Activated CD8-positive, alpha-beta memory T cell treated with anti-CD3 and anti-CD28 coated beads, Interleukin-2, amount 50 U/mL, for 24 hours (primary cell): ENCODE measurements around the gene RPS6KL1.
A peak's percentile ranks its signal among the peaks of the same experiment; 100 is the strongest.

ENCODE experiments used
- DNase-seq: peaks from one replicate; pipeline ENCODE4 v3.0.0-alpha.2; 2020; ENCODE audit errors: extremely low read depth

The RPS6KL1 gene, protein sequence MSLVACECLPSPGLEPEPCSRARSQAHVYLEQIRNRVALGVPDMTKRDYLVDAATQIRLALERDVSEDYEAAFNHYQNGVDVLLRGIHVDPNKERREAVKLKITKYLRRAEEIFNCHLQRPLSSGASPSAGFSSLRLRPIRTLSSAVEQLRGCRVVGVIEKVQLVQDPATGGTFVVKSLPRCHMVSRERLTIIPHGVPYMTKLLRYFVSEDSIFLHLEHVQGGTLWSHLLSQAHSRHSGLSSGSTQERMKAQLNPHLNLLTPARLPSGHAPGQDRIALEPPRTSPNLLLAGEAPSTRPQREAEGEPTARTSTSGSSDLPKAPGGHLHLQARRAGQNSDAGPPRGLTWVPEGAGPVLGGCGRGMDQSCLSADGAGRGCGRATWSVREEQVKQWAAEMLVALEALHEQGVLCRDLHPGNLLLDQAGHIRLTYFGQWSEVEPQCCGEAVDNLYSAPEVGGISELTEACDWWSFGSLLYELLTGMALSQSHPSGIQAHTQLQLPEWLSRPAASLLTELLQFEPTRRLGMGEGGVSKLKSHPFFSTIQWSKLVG

DNA sequence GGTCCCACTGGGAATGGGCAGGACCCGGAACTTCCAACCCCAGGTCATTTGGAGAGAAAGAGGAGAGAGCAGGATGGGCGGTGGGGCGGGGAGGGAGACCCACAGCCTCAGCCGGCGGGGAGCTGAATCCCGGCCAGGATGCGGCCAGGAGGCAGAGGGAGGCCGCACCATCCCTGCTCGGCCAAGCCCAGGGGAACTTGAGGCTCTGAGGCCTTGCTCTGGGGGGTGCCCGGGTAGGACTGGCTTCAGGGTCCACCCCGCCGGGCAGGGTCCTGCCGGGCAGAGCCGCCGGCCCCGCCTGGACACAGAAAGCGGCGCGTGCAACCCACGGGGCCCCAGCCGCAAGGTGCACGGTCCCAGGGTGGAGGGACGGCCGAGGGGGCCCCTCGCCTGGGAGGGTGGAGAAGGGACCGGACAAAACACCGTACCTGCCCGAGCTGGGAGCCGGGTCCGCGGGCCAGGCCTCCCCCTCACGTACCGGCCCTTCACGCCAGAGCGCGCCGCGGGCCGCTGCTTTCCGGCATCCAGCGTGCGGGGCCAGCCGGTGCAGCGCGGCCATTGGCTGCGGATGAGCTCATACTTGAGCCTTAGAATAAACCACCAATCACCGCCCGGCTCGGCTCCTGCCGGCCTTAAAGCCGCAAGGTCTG, at the start of gene RPS6KL1:
Gene RPS6KL1, minus strand, starts transcription at position 509 of the 650 bp plus-strand sequence. CDS start 1,719 bp downstream, outside the sequence.
- peak; percentile 20 for DNase-seq

DNA sequence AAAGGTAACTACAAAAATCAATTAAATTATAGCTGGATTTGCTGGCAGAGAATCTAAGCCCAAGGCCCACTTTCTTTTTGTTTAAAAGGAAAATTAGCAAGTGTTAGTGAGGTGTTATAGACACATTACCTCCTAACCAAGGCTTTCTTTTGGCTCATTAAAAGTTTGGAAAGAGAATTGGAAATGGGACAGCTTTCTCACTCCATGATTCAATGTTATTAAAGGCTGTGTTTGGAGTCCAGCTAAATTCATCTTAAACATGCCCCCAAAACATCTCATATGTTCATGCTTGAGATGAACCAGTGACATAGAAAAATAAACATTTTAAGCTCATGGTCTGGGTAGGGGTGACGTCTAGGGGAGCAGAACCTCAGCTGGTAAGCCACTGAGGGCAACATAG, 45.8 kb upstream of the RPS6KL1 start:
- DNase-seq = no peak

DNA sequence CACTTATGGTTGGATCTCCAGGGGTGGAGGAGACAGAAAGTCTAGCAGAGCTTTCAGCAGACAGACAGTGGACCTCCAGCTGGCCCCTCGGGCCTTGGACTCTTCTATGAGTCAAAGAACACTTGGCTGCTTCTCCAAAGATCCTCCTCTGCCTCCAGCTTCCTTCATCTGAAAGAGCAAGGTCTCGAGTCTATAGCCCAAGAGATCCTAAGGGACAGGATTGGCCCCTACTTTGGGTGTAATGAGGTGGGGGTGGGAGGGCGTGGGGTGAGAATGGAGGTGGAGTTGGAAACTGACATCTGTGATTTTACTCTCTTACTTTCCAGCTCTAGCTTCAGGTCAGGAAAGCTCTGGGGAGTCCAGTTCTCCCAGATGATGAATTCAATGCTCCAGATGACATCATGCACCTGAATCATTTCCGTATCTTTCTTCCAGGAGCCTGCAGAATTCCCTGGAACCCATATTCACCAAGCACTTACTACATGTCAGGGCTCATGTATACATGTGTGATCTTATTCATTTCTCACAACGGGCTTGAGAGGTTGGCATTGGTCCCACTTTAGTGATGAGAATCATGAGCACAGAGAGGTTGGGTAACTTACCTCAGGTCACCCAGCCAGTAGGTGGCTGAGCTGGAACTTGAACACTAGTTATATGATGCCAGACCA, 42.6 kb upstream of the RPS6KL1 start:
- DNase-seq = no peak

DNA sequence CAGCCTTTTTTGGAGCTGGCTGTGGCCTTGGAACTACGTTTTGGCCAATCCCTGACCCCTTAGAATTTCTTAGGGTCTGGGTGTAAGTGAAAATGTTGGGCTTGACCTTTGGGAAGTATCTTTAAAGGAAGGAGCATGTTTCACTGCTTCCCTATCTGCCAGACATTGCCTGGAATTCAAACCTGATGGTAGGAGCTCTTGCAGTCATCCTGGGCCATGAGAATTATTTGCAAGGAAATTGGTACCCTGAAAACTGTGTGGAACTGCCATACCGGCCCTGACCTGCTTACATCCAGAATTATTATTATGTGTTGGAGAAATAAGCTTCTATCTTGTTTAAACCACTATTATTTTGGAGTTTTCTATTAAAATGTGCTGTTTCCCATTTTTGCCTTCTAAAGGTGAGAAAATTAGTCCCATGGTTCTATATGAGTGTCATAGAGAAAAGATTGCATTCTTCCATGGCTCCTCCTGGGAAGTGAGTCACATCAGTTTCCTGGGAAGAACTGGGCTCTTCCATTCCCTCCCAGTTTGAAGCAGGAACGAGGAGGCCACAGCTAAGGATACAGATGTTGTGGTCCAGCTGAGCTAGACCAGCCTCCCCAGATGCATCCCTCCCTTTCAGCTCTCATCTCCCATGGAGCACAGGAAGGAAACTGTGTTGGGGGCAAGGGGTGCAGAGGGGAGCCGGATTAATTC, 41.9 kb upstream of the RPS6KL1 start:
- DNase-seq = no peak

DNA sequence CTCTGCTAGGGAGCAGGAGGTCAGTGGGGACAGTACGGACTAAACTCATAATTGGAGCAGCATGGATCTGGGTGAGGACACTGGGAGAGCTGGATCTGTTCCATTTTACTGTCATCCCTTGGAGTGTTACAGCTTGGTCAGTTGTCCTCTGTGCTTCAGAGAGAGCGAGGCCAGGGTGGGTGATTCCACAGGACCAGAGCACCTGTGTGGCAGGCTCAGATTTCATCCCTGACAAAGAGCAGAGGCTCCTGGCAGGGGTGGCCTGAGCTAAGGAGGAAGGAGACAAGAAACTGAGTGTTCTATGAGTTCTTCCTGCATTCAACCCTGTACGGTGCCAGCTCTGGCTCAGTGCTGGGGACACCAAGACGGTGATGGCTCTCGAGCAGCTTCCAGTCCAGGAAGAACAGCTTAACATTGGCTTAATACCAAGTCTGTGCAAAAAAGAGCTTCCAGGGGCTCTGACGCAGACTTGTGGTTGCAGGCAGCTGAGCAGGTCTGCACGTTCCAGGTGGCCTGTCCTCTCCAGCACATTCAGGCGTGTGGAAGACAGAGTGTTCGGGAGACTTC, 40.7 kb upstream of the RPS6KL1 start:
- no peak for DNase-seq

DNA sequence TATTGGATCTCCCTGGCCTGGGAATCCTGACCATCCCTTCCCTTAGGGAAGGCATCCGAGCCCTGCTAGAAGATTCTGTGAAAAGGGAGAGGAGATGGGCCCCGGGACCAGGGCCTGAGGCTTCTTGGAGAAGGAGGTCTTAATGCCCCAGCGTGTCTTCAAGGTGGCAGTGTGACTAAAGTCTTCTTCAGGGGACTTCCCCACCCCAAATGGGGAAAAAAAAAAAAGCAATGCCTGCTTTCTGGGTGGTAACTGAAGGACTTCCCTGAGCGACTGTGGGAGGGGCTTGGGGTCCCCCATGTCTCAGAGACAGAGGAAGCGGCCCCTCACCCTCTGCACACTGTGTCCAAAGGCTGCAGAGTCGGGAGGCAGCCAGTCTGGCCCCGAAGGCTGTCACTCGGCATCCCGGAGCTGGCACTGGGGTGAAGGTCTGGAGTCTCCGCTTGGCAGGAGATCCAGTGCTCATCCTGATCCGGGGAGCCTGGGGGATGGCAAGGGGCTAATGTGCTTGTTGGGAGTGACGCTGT, 40.2 kb upstream of the RPS6KL1 start:
- no peak for DNase-seq

DNA sequence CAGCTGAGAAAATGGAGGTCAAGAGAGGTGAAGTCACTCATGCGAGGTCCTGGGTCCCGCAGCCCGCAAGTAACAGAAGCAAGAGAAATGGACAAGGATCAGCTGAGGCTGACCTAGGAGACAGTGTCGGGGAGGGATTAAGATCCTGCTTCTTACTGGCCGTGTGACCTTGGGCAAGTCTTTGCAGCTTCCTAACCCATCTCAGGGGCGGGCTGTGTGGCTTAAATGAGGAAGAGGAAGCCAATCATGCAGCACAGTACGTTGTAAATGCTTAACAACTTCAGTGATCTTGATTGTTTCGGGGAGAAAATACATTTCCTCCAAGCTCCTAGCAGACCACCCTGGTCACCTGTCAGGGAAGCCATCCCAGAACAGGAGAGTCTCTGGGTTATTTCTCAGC, 39.4 kb upstream of the RPS6KL1 start:
- no peak for DNase-seq

DNA sequence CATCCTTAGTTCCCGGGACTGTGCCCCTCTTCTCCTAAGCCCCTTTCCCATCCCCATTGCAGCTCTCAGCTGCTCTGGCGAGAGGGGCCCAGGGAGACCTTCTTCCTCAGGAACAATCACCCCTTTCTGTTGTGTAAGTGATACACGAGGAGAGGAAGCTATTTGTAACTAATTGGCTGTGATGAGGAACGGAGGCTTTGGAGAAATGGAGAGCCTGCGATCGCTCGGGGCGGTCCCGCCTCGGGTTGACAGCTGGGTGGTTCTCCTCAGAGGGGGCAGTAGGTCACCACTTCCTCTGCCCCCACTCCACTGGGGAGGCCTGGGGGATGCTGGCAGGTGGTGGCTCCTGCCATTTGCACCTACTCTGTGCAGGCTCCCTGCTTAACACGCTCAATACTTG, 39.0 kb upstream of the RPS6KL1 start:
- no peak for DNase-seq

DNA sequence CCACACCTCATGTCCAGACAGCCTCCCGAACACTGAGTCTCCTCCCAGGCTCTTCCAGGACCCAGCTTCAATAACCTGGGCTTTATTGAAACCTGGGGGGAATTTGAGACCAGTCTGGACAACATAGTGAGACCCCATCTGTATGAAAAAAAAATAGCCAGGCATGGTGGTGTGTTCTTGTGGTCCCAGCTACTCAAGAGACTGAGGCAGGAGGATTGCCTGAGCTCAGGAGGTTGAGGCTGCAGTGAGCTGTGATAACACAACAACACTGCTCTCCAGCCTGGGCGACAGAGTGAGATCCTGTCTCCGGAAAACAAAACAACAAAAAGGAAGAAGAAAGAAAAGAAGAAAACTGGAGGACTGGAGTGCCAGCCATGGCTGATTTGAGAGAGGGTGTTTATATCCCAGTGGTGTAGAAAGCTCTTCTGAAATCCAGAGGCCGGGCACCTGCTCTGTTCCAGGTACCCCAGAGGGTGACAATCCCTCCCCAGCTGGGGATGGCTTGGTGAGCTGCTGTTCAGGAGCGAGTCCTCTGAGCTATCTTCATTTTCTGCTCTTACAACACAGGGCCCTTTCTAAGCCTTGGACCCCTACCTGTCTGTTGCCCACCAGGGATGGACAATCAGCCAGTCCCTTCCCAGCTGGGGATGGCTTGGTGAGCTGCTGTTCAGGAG, 38.3 kb upstream of the RPS6KL1 start:
- no peak for DNase-seq

DNA sequence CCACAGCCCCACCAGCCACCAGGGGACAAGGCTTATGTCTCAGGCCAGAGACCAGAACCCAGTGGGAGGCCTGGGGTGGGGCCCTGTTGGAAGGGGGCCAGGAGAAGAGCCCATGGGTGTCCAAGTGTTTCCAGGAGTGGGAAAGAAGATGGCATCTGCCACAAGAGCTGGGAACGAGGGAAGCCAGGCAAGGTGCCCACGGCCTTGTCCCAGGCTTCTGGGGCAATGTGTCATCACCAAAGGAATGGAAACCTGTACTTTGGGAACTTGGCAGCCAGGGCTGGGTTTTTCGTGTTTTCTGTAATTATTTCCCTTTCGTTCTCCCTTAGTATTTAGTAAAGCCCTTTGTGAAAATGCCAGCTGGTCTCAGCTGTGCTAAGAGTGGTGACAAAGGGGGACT, 37.7 kb upstream of the RPS6KL1 start:
- DNase-seq = no peak

DNA sequence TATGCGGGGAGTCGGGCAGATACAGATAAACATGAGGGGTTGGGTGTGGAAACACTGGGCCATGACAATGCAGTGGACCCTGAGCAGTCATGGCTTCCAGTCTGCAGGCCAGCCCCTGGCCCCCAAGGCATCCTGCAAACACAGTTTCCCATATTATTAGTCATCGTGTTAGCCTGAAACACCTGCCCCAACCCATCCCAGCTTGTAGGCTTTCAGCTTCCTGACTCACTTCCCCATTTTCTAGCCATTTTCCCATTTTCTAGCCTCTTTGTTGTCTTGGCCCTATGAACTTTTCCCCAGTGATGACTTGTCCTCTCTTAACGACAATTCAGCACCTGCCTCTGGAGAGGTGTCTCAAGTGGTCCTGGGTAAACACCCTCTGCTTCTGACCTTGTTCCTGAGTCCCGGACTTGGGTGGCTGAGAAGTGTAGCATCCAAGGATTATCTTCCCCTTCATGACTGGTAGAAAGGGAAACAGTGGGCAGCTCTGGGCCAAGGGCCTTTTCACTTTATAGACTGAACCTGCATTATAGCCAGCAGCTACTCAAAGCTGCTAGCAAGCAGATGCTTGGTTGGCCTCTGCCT, 36.6 kb upstream of the RPS6KL1 start:
- DNase-seq = no peak

DNA sequence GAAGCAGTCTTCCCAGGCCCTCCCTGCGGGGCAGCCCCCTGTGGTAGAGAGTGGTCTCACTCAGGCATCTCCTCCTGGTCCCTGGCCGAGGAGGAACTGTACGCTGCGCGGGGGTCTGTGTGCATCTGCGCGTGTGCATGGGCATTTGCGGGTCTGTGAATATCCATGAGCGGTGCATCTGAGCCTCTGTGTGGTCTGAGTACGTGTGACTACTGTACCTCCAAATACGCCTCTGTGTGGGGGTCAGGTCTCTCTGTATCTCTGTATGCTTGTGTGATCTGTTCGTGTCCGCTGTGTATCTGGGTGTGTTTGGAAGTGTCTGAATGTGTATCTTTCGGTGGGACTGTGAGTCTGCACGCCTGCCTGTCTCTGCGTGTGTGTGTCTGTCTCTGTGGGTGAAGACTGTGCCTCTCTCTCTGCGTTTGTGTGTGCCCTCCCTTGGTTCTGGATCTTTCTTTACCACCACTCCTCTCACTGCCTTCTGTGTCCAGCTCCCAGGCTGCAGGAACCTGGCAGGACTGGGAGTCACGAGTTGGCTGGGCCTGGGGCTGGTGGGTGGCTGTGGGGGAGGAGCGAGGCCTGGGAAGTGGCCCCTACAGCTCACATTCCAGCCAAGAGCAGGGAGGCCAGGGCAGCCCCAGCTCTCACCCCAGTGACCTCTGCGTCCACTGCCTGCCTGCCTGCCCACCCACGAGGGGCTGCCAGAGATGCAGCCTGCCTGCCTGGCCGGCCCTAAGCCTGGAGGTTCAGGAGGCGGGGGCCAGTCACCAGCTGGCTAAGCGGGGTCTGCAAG, 33.4 kb upstream of the RPS6KL1 start:
- no peak for DNase-seq

DNA sequence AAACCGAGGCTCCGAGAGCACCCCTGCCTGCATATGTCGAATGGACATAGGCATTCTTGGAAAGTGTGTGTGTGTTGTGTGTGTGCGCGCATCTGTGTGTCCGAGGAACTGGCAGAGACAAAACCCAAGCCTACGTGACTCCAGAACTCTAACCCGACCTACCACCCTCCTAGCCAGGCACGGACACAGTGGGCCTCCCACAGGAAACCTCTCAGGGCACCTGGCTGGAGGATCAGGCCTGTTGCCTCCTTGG, 32.9 kb upstream of the RPS6KL1 start:
- no peak for DNase-seq

DNA sequence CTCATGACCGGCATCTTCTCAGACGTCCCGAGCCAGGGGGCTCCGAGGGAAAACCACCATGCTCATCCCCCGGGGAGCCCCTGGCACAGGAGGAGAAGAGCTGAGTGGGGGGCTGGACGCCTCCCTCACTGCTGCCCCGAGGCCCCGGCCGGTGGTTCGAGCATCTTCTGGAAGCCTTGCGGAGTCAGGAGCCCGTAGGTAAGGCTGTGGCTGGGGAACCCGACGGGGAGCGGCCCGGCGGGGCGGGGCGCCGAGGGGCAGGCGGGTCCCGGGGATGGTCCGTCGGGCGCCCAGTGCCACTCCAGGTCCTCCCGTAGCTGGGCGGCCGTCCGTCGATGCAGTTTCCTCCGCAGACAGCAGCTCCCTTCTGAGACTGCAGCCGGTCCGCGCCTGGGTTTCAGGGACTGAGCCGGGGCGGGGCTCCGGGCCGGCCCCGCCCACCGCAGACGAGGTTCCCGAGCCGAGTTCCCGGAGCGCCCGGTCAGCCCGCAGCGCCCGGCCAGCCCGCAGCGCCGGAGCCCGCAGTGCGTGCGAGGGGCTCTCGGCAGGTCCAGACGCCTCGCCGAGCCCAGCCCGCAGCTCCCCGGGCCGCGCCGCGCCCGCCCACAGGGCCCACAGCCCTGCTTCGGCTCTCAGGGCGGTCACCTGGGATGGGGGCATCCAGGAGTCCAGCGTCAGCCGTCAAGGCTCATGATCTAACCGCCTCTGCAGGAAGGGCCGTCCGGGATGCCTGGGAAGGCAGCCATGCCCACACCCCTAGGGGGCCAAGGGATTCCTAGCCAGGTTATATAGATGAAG, 32.4 kb upstream of the RPS6KL1 start, which contains the start of gene PGF:
Gene PGF, minus strand, starts transcription at position 369 of the 798 bp plus-strand sequence. Its CDS starts 355 bp downstream, at position 14.
- no peak for DNase-seq

DNA sequence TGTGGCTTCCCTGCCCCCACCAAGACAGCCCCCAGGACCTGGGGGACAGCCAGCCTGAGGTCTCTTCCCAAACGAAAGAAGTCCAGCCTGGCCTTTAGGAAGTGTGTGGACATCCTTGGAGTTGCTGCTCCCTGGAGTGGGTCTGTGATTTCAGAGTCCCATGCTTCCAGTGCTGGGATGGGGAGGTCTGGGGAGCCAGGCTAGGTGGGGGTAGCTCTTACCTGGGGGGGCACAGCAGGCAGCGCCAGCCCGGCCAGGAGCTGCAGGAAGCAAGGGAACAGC, 31.8 kb upstream of the RPS6KL1 start:
- DNase-seq = no peak

DNA sequence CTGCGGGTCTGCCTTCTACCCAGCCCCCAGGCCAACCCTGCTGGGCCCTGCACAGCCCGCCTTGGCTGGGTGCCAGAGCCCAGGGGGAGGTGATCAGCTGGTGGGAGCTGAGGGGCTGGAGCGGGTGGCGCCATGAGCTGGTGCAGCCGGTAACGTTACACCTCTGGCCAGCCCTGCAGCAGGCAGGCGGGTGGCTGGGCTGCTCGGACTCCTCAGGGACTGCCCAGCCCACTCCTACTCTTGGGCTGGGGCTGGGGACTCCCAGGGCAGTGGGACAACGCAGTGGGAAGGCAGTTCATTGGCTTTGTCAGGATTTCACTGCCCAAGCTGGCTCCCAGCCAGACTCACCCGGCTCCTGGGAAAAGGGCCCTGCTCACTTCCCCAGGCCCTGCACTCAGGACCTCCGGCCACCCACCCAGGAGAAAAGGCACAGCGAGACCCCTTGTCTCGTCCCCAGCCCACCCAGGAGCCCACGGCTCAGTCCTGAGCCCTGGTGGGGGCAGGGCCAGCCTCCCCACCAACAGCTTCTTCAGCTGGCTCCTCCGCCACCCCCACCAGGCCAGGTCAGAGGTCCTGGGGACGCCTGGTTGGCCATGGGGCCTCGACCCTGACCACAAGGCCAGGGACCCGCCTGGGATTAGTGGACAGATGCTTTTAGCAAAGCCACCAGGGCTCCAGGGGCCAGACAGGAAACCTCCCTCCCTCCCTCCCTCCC, 31.3 kb upstream of the RPS6KL1 start:
- DNase-seq = no peak

DNA sequence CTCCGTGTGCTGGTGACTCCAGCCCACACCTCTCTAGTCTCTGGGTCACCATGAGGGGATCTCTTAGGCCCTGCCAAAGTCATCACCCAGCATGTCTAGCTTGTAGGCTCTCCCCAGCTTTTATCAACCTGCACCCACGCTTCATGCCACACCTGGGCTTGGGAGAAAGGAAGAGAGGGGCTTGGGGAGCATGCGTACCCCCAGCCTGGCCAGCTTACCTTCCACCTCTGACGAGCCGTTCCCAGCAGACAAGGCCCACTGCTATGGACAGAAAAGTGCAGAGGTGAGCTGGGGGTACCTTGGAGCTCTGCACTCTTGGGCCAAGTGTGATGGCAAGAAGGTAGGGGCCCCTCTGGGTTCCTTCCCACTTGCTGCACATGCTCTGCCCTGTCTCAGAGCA, 30.6 kb upstream of the RPS6KL1 start:
- no peak for DNase-seq

DNA sequence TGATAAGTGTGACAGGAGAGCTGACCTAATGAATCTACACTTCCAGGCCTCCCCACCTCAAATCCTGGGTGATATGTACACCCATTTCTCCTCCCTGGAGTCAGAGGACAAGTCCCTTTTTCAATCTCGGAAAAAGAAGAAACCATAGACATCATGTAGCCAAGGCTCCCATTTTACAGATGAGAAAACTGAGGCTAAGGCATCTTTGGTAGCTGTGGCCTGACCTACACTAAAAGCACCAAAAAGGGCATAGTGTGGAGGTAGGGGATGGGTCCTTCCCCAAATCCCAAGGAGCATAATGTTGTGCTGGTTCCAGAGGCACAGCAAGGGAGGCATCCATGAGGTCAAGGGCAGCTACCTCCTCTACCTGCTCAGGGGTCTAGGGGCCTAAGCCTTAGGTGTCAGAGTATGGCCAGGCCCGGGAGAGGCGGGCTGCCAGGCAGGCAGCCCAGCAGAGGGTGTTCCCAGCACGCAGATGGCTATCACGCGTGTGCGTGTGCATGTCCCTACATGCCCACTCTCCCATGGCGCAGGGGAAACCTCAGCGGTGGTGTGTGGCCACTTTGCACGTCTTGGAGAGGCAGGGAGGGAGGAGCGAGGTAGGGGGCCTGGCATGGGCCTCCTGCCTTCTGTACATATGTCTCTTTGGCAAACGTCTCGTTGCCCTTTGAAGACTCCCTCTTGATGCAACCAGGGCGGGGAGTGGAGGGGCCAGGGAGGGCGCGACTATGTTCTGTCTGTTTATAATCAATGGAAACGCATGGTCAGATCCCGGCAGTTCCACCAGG, 29.8 kb upstream of the RPS6KL1 start:
- DNase-seq = no peak
